Measurements from ENCODE around the gene AKAP6. TPM values are rescaled to one million over a fixed set of nuclear protein-coding genes. Genes with fewer than 3 reads are reported as not detected.

Gene AKAP6
- total and polyA plus RNA-seq, 2 of the 8 experiments (the other 6 are each of a cell fraction or from before 2014, with no cell fraction given): 0.09 to 0.89 TPM

- H4K8ac ChIP-seq (ENCODE audit: extremely low read depth, insufficient read depth, low read length): no peak overlapping the region
- no peaks in the 10 kb centered on the region for H3K79me2 ChIP-seq (ENCODE audit: control insufficient read depth in 1 of 2, insufficient read depth in 2 of 2, low read length in 2 of 2)
- WGBS, 2 experiments (ENCODE audit: extremely low coverage in 1 of 2, insufficient coverage in 1 of 2, insufficient read length in 1 of 2, insufficient replicate concordance in 2 of 2, low coverage in 1 of 2, low lambda C conversion rate in 2 of 2, missing lambda C conversion rate in 1 of 2): 64% methylated on average over 4 of the region's 4 CpGs; no CpG with 5 or more reads in 1 of the 2 experiments
- no peaks in the 10 kb centered on the region for H4K20me1 ChIP-seq (replicated peaks in 1 of 2; ENCODE audit: control insufficient read depth in 1 of 2, insufficient read depth in 2 of 2, low read length in 2 of 2)
- H3K14ac ChIP-seq (ENCODE audit: insufficient read length): no peak overlapping the region
- ChIA-PET POLR2A (ENCODE audit: partially characterized antibody) (no interaction called here), CTCF (ENCODE audit: partially characterized antibody) (interaction anchor here (0.6 to 1.7 kb wide), 2 partner anchors 10 to 1102 kb away, joined by 3 to 7 read pairs; no protein-coding TSS in a partner anchor)
- no peak overlapping the region for H3K4ac ChIP-seq (replicated peaks; ENCODE audit: insufficient read length, low read depth, low read length)
- no peak overlapping the region for H2BK5ac ChIP-seq (ENCODE audit: low read depth, low read length)
- no peak overlapping the region for H4K91ac ChIP-seq (replicated peaks; ENCODE audit: insufficient read length, low read length)
- no peaks in the 10 kb centered on the region for H3K9me3 ChIP-seq (ENCODE audit: insufficient read depth in 2 of 2, low read depth in 1 of 2, low read length in 1 of 2)
- no peak overlapping the region for H3K18ac ChIP-seq (ENCODE audit: extremely low read depth, low read length)
- H3K9ac ChIP-seq (replicated peaks in 1 of 4; ENCODE audit: extremely low read depth in 1 of 4, low read depth in 3 of 4, low read length in 3 of 4): no peak overlapping the region
- H3K4me1 ChIP-seq (replicated peaks in 1 of 4; ENCODE audit: control insufficient read depth in 3 of 4, insufficient read depth in 4 of 4, low read length in 3 of 4): peaks cover 0 to 12% (median 4%) of the 10 kb centered on the region in 4 experiments; a peak in 4 of 7 replicates
- H2BK120ac ChIP-seq (replicated peaks; ENCODE audit: low read depth, low read length): no peak overlapping the region
- no peak overlapping the region for H3K4me2 ChIP-seq (ENCODE audit: insufficient read depth in 1 of 2, low read depth in 2 of 2, low read length in 2 of 2)
- no peak overlapping the region for H3K23ac ChIP-seq (ENCODE audit: insufficient read length)
- H3K79me1 ChIP-seq (ENCODE audit: low read depth, low read length): no peaks in the 10 kb centered on the region
- DNase-seq (ENCODE audit: low read depth in 1 of 2, low spot score in 2 of 2) (no peak), FAIRE-seq (no peak)
- no peak overlapping the region for H3K56ac ChIP-seq (replicated peaks; ENCODE audit: insufficient read length, low read depth, low read length)
- no peaks in the 10 kb centered on the region for H3K36me3 ChIP-seq (ENCODE audit: control insufficient read depth in 2 of 4, insufficient read depth in 4 of 4, low read length in 3 of 4)
- H2AK5ac ChIP-seq (ENCODE audit: low read depth, low read length): no peak overlapping the region
- H2AFZ ChIP-seq (ENCODE audit: low read length): no peak overlapping the region
- H2BK15ac ChIP-seq (ENCODE audit: low read length): no peak overlapping the region
- H3K23me2 ChIP-seq (ENCODE audit: low read depth, low read length): no peaks in the 10 kb centered on the region
- no peaks in the 10 kb centered on the region for H3K27me3 ChIP-seq (replicated peaks in 1 of 4; ENCODE audit: control insufficient read depth in 3 of 4, extremely low read depth in 1 of 4, insufficient read depth in 3 of 4, low read length in 3 of 4)
- TF ChIP-seq EZH2 (IDR thresholded peaks at IDR 0.05; ENCODE audit: low read depth, low read length, severe bottlenecking) (no peak), E2F6 (IDR thresholded peaks at IDR 0.05) (no peak)
- H2BK20ac ChIP-seq (ENCODE audit: low read length): no peak overlapping the region
- H3K27ac ChIP-seq (ENCODE audit: low read depth, low read length): no peak overlapping the region
- no peak overlapping the region for H4K5ac ChIP-seq (ENCODE audit: insufficient read length, low read depth, low read length)
- no peak overlapping the region for H2BK12ac ChIP-seq (ENCODE audit: low read depth, low read length)
- H3K4me3 ChIP-seq (ENCODE audit: extremely low read depth in 1 of 4, insufficient read depth in 2 of 4, low read depth in 3 of 4, low read length in 4 of 4): no peak overlapping the region
These were observed 99.8 kb downstream of the AKAP6 start for GRCh38 chr14:32428875-32429274.
